Loucy (cell line): ENCODE data around the gene PDGFRA.

Source experiments
- CTCF ChIP-seq: fragments of 200-600 bp; sonication (generic); conservative IDR thresholded peaks from 2 replicates; pipeline ENCODE4 v1.5.1; 2014; ENCODE audit warnings: mild to moderate bottlenecking, antibody characterized with exemption, low read length
- EZH2phosphoT487 ChIP-seq: fragments of 200-600 bp; IDR thresholded peaks from 2 replicates; pipeline ENCODE4 v1.6.1; 2018; ENCODE audit warnings: antibody characterized with exemption, mild to moderate bottlenecking, moderate library complexity, borderline replicate concordance

GRCh38 chr4:54332542-54332941, 103.4 kb downstream of the PDGFRA start:
- TF ChIP-seq CTCF = no peak
- no peak for TF ChIP-seq EZH2phosphoT487
